CD14-positive monocyte (primary cell): ENCODE measurements around the gene BAZ1B. TPM values are rescaled to one million over a fixed set of nuclear protein-coding genes. Genes with fewer than 3 reads are reported as not detected.

Source experiments
- DNase-seq, 3 donors: peaks; one replicate each; pipeline ENCODE4 v3.0.0-alpha.2; 2011 to 2022
- H2AFZ ChIP-seq: 2 replicates; pipeline ENCODE4 v1.6.0; 2012; ENCODE audit warnings: mild to moderate bottlenecking, low read depth, low read length, inconsistent platforms; ENCODE audit not compliant: insufficient read depth, poor library complexity, severe bottlenecking
- H3K27ac ChIP-seq, 2 donors: 1 replicate in 1 of 2; 2 replicates in 1 of 2; pipeline ENCODE4 v1.5.1; 2012 to 2013; ENCODE audit warnings: low read length in 2 of 2, control low read depth in 1 of 2, inconsistent platforms in 1 of 2, low read depth in 1 of 2, mild to moderate bottlenecking in 1 of 2
- H3K27me3 ChIP-seq, 2 donors: one replicate each; pipeline versions ENCODE4 v1.6.0 to v1.6.1; 2011 to 2013; ENCODE audit warnings: low read length in 2 of 2; ENCODE audit not compliant: control insufficient read depth in 2 of 2, insufficient read depth in 2 of 2
- H3K36me3 ChIP-seq, 2 donors: replicated peaks in 1 of 2; 1 replicate in 1 of 2; 2 replicates in 1 of 2; pipeline versions ENCODE4 v1.5.1 to v1.6.1; 2012 to 2013; ENCODE audit warnings: low read length in 2 of 2, control low read depth in 1 of 2, inconsistent platforms in 1 of 2, mild to moderate bottlenecking in 1 of 2; ENCODE audit not compliant: insufficient read depth in 2 of 2, control insufficient read depth in 1 of 2
- H3K4me1 ChIP-seq, 2 donors: 1 replicate in 1 of 2; 2 replicates in 1 of 2; pipeline versions ENCODE4 v1.5.1 to v1.6.1; 2012 to 2013; ENCODE audit warnings: low read length in 2 of 2, control low read depth in 1 of 2, inconsistent platforms in 1 of 2, mild to moderate bottlenecking in 1 of 2, moderate library complexity in 1 of 2; ENCODE audit not compliant: insufficient read depth in 2 of 2, control insufficient read depth in 1 of 2
- H3K4me2 ChIP-seq: replicated peaks from 2 replicates; pipeline ENCODE3; 2012; ENCODE audit warnings: low read length, moderate library complexity, mild to moderate bottlenecking; ENCODE audit not compliant: poor library complexity, severe bottlenecking; ENCODE audit errors: extremely low read depth
- H3K4me3 ChIP-seq, 3 experiments: fragments of 200-600 bp in 1 of 3; sonication (generic) in 1 of 3; replicated peaks in 1 of 3; 1 replicate in 2 of 3; 2 replicates in 1 of 3; pipeline ENCODE4 v1.5.1; 2011 to 2013; ENCODE audit warnings: low read length in 3 of 3, mild to moderate bottlenecking in 3 of 3, control low read depth in 2 of 3, low read depth in 2 of 3, inconsistent platforms in 1 of 3, moderate library complexity in 1 of 3
- H3K79me2 ChIP-seq: 2 replicates; pipeline ENCODE4 v1.6.0; 2012; ENCODE audit warnings: mild to moderate bottlenecking, control low read depth, inconsistent platforms, low read length, moderate library complexity; ENCODE audit not compliant: insufficient read depth
- H3K9ac ChIP-seq: 2 replicates; pipeline ENCODE4 v1.6.0; 2017; ENCODE audit warnings: low read length, mild to moderate bottlenecking; ENCODE audit not compliant: insufficient read depth, poor library complexity, severe bottlenecking
- H3K9me3 ChIP-seq, 2 donors: replicated peaks in 1 of 2; 1 replicate in 1 of 2; 2 replicates in 1 of 2; pipeline versions ENCODE4 v1.5.1 to v1.6.1; 2012 to 2013; ENCODE audit warnings: low read length in 2 of 2, control low read depth in 1 of 2; ENCODE audit not compliant: control insufficient read depth in 1 of 2, insufficient read depth in 1 of 2
- H4K20me1 ChIP-seq: 2 replicates; pipeline ENCODE4 v1.6.0; 2012; ENCODE audit warnings: mild to moderate bottlenecking, low read length, control low read depth, moderate library complexity; ENCODE audit not compliant: insufficient read depth
- H3K27ac Mint-ChIP-seq, 7 donors: one replicate each; pipeline ENCODE4 v1.8.0; 2020; ENCODE audit warnings: mild to moderate bottlenecking in 7 of 7, mixed read lengths in 7 of 7, moderate library complexity in 6 of 7, inconsistent platforms in 2 of 7
- H3K27me3 Mint-ChIP-seq, 3 donors: one replicate each; pipeline ENCODE4 v1.8.0; 2021 to 2022; ENCODE audit warnings: low read depth in 3 of 3, mild to moderate bottlenecking in 3 of 3, mixed read lengths in 3 of 3, moderate library complexity in 3 of 3, inconsistent platforms in 1 of 3
- H3K36me3 Mint-ChIP-seq, 2 donors: one replicate each; pipeline ENCODE4 v1.8.0; 2020; ENCODE audit warnings: mixed read lengths in 2 of 2, inconsistent platforms in 1 of 2, mild to moderate bottlenecking in 1 of 2
- H3K4me1 Mint-ChIP-seq: one replicate; pipeline ENCODE4 v1.8.0; 2020; ENCODE audit warnings: mild to moderate bottlenecking, mixed read lengths
- H3K4me3 Mint-ChIP-seq, 2 donors: one replicate each; pipeline ENCODE4 v1.8.0; 2020; ENCODE audit warnings: mild to moderate bottlenecking in 2 of 2, mixed read lengths in 2 of 2, moderate library complexity in 1 of 2
- H3K9me3 Mint-ChIP-seq, 7 donors: one replicate each; pipeline ENCODE4 v1.8.0; 2020 to 2022; ENCODE audit warnings: mixed read lengths in 7 of 7, mild to moderate bottlenecking in 6 of 7, moderate library complexity in 6 of 7, inconsistent platforms in 2 of 7
- CTCF ChIP-seq: fragments of 200-600 bp; IDR thresholded peaks from one replicate; pipeline ENCODE4 v1.8.0; 2022; ENCODE audit warnings: antibody characterized with exemption, mild to moderate bottlenecking
- WGBS: methylation state at CpG from one replicate; pipeline ENCODE4 v1.1.5; 2013; ENCODE audit warnings: missing lambda C conversion rate; ENCODE audit not compliant: insufficient coverage; 5-methylcytosine and 5-hydroxymethylcytosine counted together
- intact Hi-C, 2 donors: fragments of 100-400 bp; cut with micrococcal nuclease; formaldehyde crosslinking; loops; one replicate each; pipeline versions ENCODE4 v1.15.0 to v1.15.1; 2023
- polyA plus RNA-seq, 3 donors: library from polyadenylated mRNA; depleted of rRNA in 1 of 3; unstranded in 2 of 3; stranded (reverse) in 1 of 3; fragments of 300-500 nt in 2 of 3; fragments of >200 nt in 1 of 3; fragmentation: Illumina TruSeq in 2 of 3; gene quantifications; 1 replicate in 2 of 3; 2 replicates in 1 of 3; pipeline ENCODE4 v1.2.3, GENCODE V29; 2012 to 2021

BAZ1B gene
- polyA plus RNA-seq, 3 donors: 2.5 to 12.1 (median 5.0) TPM

- no peaks in the 10 kb centered on the region for H3K9me3 Mint-ChIP-seq
- H3K4me1 Mint-ChIP-seq: peaks cover 35% of the 10 kb centered on the region
- H2AFZ ChIP-seq: peak overlapping the region; percentile 30
- H3K4me3 Mint-ChIP-seq: peak overlapping the region; percentile 87 to 89
- peaks cover 62% of the 10 kb centered on the region for H4K20me1 ChIP-seq
- H3K27ac ChIP-seq: peak overlapping the region; percentile 38 to 90
- H3K4me3 ChIP-seq: peak overlapping the region; percentile 54 to 91 (median 64)
- no peak overlapping the region for H3K9ac ChIP-seq
- no peaks in the 10 kb centered on the region for H3K27me3 ChIP-seq
- intact Hi-C loops: loop anchor here (5.0 to 10.0 kb wide), 3 partner anchors 37 to 212 kb away; partner anchors contain the start of genes BCL7B (in 1 of the 2) and VPS37D (in 1 of the 2)
- no peak for TF ChIP-seq CTCF
- H3K36me3 ChIP-seq: peaks cover 18 to 35% of the 10 kb centered on the region in 2 donors
- H3K27ac Mint-ChIP-seq: peak overlapping the region; percentile 31 to 93 (median 89)
- peaks cover 79% of the 10 kb centered on the region for H3K79me2 ChIP-seq
- no peak for DNase-seq
- H3K4me2 ChIP-seq: peak overlapping the region; percentile 98
- WGBS: 84% methylated on average over 13 of the region's 18 CpGs
- no peaks in the 10 kb centered on the region for H3K9me3 ChIP-seq
- H3K36me3 Mint-ChIP-seq: peaks cover 7 to 33% of the 10 kb centered on the region in 2 donors
- H3K27me3 Mint-ChIP-seq: peaks cover 0 to 1% (median 0%) of the 10 kb centered on the region in 3 donors
- peaks cover 25 to 39% of the 10 kb centered on the region in 2 donors for H3K4me1 ChIP-seq
Measured at GRCh38 chr7:73519867-73520672, 2.0 kb downstream of the BAZ1B start.

- Mint-ChIP-seq H3K36me3 (peaks cover 16 to 49% of the 10 kb centered on the region in 2 donors), H3K9me3 (no peaks in the 10 kb centered on the region), H3K4me3 (no peak overlapping the region), H3K4me1 (peaks cover 30% of the 10 kb centered on the region), H3K27ac (peak overlapping the region in 2 of 7 donors; percentile 23 to 65), H3K27me3 (peaks cover 0 to 1% (median 0%) of the 10 kb centered on the region in 3 donors)
- no peak for DNase-seq
- H3K27me3 ChIP-seq: no peaks in the 10 kb centered on the region
- H3K9me3 ChIP-seq: no peaks in the 10 kb centered on the region
- H3K4me1 ChIP-seq: peaks cover 25 to 37% of the 10 kb centered on the region in 2 donors
- peaks cover 27 to 51% of the 10 kb centered on the region in 2 donors for H3K36me3 ChIP-seq
- no peak for TF ChIP-seq CTCF
- peak overlapping the region in 1 of 2 donors; percentile 90 for H3K27ac ChIP-seq
- 92% methylated on average over 5 of the region's 5 CpGs for WGBS
- peaks cover 95% of the 10 kb centered on the region for H3K79me2 ChIP-seq
- H2AFZ ChIP-seq: no peak overlapping the region
- H3K4me3 ChIP-seq: no peak overlapping the region
- no peak overlapping the region for H3K4me2 ChIP-seq
- peaks cover 78% of the 10 kb centered on the region for H4K20me1 ChIP-seq
- intact Hi-C loops: no loop called here
- H3K9ac ChIP-seq: no peak overlapping the region
Measured at GRCh38 chr7:73518470-73518869, 3.6 kb downstream of the BAZ1B start.
